K562 treated with DMSO at 1 percent for 24 hours (cell line): ENCODE data around the gene CADM1. TPM values are rescaled to one million over a fixed set of nuclear protein-coding genes. Genes with fewer than 3 reads are reported as not detected.

Source experiments
- total RNA-seq: library from RNA; unstranded; fragments of 300-600 nt; gene quantifications from 2 replicates; pipeline ENCODE4 v1.2.3, GENCODE V29; 2022; ENCODE audit warnings: low read depth; ENCODE audit not compliant: insufficient read depth

The CADM1 gene
- total RNA-seq: not detected in 2 replicates

GRCh38 chr11:115504276-115505158 lies at the start of gene CADM1:
Gene CADM1, minus strand, starts transcription at chr11:115504415.

